GM18498 (cell line): ENCODE data around the gene PNMA8C.
"Not testable (repeated sequence)": the region's sequence is repeated elsewhere in the genome, so short reads cannot be mapped to it uniquely, and the experiment has no call there.

Source experiments
- ATAC-seq: cut with Tn5 transposase; IDR thresholded peaks from one replicate; pipeline ENCODE4 v1.9.1; 2021; ENCODE audit warnings: mild to moderate bottlenecking, moderate library complexity; ENCODE audit not compliant: unreplicated experiment

The PNMA8C gene

GRCh38 chr19:46411925-46412649 lies 16.6 kb downstream of the PNMA8C start:
- ATAC-seq: no peak

GRCh38 chr19:46411088-46411924 lies 17.4 kb downstream of the PNMA8C start:
- ATAC-seq: no peak

GRCh38 chr19:46410205-46411087 lies 18.3 kb downstream of the PNMA8C start:
- no peak for ATAC-seq

DNA sequence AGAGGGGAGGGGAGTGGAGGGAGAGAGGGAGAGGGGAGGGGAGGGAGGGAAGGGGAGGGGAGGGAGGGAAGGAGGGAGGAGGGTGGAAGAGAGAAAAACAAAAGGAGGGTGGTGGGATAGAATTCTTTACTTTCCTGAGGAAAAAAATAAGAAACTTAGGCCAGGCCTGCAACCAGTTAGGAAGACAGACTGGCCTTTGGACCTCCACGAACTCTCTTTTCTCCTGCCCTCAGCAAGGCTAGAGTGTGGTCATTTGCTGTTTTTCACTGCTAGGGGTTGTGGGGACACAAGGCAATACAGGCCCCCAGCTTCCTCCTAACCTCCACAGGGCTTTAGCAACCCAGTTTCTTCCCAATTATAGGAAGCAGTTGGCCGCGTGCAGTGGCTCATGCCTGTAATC lies 19.5 kb downstream of the PNMA8C start:
- ATAC-seq: no peak

GRCh38 chr19:46408664-46409039 lies 20.1 kb downstream of the PNMA8C start:
- no peak for ATAC-seq

GRCh38 chr19:46407856-46408663 lies 20.7 kb downstream of the PNMA8C start:
- no peak for ATAC-seq

DNA sequence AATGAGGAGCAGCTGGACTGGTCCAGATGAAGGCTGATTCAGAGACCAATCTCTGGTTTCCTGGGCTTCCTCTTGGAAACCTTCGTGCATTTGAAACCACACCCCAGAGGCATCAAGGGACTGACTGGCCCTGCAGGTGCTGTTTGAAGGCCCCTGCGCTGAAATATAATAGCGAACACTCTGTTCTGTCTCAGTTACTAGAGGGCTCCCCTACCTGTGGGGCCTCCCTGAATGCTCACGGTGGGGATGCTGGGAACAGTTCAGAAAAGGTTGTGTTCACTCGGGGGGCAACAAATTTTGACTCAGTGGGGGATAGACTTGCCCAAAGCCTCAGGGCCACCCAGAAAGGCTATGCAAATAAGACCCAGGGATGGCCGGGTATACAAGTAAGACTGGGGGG lies 21.8 kb downstream of the PNMA8C start:
- no peak for ATAC-seq

GRCh38 chr19:46404753-46405468 lies 23.8 kb downstream of the PNMA8C start:
- no peak for ATAC-seq

DNA sequence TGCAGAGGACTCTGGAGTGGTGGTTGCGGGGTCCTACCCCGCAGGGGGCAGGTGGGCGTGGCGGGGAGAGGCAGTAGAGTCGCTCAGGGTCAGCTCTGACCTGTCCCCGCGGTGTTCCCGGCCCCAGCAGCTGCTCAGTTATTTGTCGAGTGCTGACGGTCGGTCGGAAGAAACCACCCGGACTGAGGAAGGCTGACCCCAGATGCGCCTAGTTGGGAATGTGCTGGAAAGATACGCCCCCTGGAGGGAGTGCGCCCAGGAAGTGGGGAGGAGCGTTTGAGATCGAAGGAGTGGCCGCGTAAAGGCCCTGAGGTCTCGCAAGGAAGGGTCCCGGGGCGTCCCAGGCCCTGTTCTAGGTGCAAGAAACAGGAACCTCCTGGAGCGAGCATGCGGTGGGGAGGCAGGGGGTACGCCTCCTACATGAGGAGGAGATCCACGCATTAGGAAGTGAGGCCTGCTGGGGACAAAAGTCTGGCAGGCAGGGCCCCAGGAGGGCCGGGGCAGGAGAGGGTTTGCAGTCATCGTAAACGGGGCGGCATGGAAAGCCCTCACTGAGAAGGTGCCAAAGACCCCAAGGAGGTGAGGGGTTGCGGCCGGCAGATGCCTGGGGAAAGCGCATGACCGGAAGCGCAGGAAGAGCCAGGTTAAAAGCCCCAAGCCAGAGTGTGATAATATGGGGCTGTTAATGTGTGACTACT lies 24.5 kb downstream of the PNMA8C start:
- ATAC-seq: no peak

GRCh38 chr19:46402725-46403124 lies 26.0 kb downstream of the PNMA8C start:
- ATAC-seq: no peak

DNA sequence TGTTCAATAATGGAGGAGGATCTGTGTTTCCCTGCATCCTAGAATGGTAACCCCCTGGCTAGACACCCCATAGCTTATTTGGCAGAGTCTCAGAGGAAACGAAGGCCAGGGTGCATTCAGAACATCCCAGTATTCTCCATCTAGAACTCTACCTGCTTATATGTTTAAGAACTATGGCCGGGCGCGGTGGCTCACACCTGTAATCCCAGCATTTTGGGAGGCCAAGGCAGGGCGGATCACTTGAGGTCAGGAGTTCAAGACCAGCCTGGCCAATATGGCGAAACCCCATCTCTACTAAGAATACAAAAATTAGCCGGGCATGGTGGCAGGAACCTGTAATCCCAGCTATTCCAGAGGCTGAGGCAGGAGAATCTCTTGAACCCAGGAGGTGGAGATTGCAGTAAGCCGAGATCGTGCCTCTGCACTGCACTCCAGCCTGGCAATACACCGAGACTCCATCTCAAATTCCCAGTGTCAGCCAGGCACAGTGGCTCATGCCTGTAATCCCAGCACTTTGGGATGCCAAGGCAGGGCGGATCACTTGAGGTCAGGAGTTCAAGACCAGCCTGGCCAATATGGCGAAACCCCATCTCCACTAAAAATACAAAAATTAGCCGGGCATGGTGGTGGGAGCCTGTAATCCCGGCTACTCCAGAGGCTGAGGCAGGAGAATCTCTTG lies 30.8 kb downstream of the PNMA8C start:
- not testable (repeated sequence) for ATAC-seq

- ATAC-seq: no peak
These were observed 34.3 kb downstream of the PNMA8C start for GRCh38 chr19:46394402-46394797.

DNA sequence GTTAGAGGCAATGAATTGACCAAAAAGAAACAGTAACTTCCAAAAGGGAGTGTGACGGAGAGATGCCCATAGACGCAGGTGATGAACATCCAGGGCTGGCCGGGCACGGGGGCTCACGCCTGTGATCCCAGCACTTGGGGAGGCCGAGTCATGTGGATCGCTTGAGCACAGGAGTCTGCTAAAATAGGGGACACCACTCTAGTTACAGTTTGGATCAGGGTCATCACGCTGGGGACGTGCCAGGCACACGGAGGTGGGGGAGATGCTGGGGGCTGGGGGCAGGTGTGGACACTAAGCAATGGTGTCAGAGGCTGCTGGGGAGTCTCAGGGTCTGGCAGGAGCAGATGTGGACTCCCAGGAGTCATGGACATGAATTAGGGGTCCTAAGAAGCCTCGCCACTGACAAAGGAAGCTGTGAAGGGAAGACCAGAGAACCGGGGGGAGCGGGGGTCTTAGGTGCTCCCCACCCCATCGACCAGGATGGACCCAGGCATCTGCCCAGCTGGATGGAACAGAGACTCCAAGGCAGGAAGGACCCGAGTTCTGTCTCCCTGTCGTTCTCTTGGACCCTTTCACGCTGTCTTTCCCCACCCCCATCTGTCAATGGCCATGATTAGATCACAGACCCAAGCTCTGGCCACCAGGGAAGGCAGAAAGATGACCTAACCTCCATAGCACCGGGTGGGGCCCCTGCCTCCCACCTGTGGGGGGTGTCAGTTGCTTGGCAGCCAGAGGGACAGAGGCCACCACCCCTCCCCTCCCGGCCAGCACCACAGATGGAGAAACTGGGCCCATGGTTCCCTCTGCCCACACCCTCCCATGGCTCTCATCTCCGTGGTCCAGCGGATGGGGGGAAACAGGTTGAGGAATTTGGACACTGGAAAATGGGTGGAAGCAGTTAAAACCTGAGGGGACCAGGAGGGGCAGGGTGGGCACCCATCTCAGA lies 35.0 kb downstream of the PNMA8C start:
- ATAC-seq: no peak

GRCh38 chr19:46392837-46393236 lies 35.9 kb downstream of the PNMA8C start:
- ATAC-seq: no peak

GRCh38 chr19:46392252-46392801 lies 36.4 kb downstream of the PNMA8C start:
- ATAC-seq: no peak

- no peak for ATAC-seq
These were observed 37.2 kb downstream of the PNMA8C start for GRCh38 chr19:46391296-46392251.
